Stimulated activated CD8-positive, alpha-beta memory T cell treated with anti-CD3 and anti-CD28 coated beads, Interleukin-12 subunit alpha, Interleukin-12 subunit beta, amount 100 ng/mL, for 24 hours (primary cell): ENCODE measurements around the gene CDK13.

Experiments used
- DNase-seq: peaks from one replicate; pipeline ENCODE4 v3.0.0-alpha.2; 2020; ENCODE audit errors: extremely low read depth

CDK13 gene

DNA sequence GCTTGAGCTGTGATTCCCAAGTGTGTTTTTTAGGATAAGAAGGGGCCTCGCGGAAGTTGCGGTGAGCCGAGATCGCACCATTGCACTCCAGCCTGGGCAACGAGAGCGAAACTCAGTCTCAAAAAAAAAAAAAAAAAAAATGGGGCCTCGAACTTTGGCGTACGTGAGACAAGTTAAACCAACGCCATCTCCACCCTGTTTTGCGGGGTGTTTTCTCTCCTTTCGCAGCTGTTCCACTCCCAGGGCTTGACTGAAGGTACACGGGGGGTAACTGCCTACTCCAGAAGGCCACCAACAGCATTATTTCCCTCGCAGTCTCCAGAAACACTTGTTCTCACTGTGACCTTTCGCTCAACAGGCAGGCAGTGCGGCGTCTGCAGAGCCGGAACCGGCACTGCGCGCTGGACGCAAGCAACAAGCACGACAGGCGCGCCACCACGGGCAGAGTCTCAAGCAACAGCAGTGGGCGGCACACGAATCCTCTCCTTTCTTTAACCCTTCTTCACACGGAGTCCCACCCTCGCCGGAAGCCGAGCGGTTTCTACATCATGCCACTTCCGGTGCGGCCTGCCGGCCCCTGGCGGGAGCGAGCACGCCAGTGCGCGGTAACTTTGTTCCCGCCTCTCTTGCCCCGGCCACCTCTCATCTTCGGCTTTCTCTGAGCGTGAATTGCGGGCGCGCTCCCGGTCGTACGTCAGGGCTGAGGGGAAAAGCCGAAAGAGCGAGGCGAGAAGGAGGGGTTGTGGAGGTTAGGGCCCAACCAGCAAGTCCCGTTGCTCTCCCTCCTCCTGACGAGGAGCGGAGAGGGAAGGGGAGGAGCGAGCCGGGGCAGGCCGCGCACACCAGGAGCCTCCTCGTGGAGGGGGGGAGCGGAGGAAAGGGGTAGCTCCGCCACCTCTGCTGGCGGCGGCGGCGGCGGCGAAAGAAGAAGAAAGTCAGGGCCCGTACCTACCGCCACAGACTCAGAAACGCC is 814 bp upstream of the CDK13 start:
- peak; percentile 93 for DNase-seq

DNA sequence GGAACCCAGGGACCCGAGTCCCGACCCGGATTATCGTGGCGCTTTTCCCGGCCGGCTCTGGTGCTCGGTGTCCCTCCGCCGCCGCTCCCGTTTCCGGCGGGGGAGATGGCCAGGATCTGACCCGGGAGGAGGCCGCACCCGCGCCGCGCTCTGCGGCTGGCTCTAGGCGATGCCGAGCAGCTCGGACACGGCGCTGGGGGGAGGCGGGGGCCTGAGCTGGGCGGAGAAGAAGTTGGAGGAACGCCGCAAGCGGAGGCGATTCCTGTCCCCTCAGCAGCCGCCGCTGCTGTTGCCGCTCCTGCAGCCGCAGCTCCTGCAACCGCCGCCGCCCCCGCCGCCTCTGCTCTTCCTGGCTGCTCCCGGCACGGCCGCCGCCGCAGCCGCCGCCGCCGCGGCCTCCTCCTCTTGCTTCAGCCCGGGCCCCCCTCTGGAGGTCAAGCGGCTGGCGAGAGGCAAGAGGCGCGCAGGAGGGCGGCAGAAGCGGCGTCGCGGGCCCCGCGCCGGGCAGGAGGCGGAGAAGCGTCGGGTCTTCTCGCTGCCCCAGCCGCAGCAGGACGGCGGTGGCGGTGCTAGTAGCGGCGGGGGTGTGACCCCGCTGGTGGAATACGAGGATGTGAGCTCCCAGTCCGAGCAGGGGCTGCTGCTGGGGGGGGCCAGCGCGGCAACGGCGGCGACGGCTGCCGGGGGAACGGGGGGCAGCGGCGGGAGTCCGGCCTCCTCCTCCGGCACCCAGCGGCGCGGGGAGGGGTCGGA is 593 bp downstream of the CDK13 start:
- peak; percentile 9 for DNase-seq

DNA sequence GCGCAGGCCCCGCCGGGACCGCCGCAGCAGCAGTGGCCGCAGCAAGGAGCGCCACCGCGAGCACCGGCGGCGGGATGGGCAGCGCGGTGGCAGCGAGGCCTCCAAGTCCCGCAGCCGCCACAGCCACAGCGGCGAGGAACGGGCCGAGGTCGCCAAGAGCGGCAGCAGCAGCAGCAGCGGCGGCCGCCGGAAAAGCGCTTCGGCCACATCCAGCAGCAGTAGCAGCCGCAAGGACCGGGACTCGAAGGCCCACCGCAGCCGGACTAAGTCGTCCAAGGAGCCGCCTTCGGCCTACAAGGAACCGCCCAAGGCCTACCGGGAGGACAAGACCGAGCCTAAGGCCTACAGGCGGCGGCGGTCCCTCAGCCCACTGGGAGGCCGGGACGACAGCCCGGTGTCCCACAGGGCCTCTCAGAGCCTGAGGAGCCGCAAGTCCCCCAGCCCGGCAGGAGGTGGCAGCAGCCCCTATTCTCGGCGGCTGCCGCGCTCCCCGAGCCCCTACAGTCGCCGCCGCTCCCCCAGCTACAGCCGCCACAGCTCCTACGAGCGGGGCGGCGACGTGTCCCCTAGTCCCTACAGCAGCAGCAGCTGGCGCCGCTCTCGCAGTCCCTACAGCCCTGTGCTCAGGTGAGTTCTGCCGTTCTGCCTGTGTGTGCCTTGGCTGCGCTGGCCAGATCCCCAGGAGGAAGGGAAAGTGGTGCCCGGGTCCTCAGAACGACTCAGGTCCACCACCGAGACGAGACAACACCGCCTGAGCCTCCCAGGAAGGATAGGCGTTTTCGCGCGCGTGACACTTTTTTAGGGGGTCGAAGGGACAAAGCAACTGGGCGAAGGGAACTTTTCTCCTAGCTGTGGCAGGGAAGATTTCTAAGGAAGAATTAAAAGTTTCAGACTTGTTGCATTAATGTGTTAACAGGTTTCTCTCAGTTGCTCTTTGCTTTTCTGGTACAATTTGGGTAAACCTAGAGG is 1.5 kb downstream of the CDK13 start:
- peak; percentile 31 for DNase-seq

DNA sequence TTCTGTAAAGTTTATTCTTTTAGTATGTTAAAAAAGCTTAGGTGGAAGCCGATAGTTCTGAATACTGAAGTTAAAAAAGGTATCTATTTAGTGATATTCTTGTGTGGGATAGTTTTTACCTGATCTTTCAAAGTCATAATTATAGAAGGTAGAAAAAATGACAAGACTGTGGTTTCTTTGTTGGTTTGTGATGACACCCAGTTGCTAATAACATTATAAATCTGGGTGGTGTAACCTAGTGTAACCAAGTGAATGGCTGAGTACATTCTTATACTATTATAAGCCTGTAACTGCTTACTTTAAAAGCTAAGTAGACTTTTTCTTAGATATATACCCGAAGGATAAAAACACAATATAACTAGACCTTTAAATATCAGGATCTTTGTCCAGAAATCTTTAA is 2.3 kb downstream of the CDK13 start:
- no peak for DNase-seq

DNA sequence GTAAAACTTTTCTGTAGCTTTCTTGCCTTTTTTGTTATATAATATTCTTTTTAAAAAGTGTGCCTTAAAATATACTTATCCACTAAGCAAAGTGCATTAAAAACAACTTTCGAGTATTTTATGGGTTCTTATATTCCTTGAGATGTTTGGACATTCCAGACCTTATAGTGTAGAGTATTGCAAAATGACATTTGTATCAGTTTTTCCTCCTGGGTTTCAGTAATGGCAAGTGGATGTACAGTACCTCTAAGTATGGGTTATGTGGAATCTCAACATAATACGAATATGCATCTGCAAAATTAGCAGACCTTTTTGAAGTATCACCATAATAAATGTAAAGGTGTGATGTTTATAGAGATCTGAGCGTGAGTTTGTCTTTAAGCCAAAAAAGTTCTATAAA is 2.7 kb downstream of the CDK13 start:
- no peak for DNase-seq

DNA sequence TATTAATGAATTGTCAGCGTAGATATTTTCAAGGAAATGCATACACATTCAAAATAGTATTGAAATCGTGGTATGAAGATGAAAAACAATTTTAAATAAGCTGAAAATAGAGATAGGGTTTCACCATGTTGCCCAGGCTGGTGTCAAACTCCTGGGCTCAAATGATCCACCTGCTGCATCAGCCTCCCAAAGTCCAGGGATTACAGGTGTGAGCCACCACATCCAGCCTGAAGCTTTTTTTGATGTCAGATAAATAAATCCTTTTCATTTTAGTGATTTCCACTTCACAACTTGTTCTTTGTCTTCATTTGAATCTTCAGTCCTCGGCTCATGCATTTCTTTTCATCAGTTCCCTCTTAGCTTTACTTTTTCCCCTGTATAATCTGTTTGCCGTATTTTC is 4.6 kb downstream of the CDK13 start:
- DNase-seq = no peak

DNA sequence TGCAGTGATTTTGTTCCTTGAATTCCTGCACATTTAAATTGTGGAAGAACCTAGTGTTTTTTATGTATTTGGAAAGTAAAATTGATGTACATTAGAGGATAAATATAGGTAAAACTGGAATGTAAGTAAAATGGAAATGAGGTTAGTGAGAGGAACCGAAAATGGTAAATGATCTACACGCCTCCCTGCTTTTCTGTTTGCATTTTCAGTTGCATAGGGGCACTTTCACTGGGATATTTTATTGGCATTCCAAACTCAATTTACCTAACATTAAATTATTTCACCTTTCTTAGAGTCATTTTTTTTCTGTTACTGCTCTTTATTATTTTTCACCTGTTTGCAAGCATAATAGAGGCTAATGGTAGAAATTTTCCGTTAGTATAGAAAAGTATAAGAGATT is 8.0 kb downstream of the CDK13 start:
- DNase-seq = no peak

DNA sequence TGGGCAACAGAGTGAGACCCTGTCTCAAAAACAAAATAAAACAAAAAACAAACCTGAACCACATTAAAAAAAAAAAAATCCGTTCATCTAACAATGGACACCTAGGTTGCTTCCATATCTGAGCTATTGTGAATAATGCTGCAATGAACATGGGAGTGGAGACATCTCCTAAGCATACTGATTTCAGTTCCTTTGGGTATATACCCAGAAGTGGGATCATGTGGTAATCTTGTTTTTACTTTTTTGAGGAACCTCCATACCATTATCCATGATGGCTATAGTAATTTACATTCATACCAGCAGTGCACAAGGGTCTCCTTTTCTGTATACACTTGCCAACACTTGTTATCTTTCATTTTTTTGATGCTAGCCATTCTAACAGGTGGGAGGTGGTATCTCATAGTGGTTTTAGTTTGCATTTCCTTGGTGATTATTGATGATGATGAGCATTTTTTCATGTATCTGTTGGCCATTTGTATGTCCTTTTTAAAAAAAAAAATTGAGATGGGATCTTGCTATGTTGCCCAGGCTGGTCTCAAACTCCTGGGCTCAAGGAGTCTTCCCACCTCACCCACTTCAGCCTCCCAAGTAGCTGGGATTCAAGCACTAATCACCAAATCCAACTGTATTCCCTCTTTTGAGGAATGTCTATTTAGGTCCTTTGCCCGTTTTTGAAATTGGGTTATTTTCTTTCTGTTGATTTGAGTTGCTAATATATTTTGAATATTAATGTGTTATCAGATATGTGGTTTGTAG is 17.5 kb downstream of the CDK13 start:
- DNase-seq = no peak

DNA sequence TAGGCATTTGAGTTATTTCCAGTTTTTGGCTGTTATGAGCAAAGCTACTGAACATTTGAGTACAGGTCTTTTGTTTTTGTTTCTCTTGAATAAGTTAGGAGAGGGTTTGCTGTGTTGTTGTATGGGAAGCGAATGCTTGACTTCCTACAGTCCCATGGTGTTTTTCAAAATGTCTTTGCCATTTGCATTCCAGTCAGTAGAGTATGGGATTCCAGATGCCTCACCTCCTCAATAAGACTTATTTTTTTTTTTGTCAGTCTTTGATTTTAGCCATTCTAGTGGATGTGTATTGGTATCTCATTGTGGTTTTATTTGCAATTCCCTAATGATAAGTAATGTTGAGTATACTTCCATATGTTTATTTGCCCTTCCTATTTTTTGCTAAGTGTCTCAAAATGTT is 19.4 kb downstream of the CDK13 start:
- DNase-seq = no peak

DNA sequence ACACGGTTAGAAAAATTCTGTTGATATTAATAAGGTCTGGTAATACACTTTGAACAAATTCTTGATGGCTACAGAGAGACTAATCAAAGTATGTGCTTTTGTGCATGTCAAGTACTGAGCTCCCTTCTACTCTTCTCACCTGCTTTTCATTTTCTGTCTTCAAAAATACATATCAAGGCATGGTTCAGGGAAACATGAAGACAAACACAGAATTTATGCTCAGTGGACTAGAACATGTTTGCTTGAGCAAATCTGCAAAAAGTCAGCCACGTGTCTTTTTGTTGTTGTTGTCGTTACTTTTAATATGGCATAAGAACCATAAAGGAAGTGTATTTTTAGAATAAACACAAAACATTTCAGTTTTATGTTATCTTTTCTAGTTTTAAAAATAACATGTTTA is 21.9 kb downstream of the CDK13 start:
- DNase-seq = no peak

DNA sequence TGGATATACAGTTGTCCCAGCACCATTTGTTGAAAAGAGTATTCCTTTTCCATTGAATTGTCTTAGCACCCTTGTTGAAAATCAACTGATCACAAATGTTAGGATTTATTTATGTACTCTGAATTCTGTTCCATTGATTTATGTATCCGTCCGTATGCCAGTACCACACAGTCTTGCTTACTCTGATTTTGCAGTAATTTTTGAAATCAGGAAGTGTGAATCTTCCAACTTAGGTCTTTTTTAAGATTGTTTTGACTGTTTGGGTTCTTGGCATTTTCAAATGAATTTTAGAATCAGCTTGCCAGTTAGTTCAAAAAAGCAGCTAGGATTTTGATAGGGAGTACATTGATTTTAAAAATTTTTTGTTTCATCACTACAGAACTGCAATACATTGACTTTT is 23.7 kb downstream of the CDK13 start:
- DNase-seq = no peak

DNA sequence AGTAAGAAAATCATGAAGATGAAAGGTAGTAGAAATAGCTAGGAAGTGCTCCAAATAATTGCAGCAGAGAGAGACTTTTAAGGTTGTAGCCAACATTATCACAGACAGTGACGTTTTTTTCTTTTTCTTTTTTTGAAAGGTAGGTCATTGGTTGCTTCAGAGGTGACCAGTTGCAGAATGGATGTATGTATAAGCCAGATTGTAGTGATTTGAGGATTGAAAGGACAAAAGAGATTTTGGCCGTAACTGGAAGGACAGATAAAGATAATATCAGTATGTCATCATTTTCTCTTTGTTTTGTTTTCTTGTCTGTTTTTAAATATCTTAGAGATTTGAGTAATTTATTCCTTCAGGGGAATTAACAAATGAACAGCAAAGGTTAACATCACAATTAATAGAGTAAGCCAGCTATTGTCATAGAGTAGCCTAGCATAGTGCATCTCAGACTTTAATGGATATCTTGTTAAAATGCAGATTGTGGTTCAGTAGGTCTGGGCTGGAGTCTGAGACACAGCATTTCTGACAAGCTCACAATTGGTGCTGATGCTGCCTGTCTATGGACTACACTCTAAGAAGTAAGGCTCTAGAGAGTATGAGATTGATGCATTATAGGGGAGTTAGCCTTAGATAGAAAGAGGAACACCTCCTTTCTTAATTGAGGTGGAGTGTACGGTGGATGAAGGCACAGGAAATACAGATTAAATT is 28.3 kb downstream of the CDK13 start:
- DNase-seq = no peak

DNA sequence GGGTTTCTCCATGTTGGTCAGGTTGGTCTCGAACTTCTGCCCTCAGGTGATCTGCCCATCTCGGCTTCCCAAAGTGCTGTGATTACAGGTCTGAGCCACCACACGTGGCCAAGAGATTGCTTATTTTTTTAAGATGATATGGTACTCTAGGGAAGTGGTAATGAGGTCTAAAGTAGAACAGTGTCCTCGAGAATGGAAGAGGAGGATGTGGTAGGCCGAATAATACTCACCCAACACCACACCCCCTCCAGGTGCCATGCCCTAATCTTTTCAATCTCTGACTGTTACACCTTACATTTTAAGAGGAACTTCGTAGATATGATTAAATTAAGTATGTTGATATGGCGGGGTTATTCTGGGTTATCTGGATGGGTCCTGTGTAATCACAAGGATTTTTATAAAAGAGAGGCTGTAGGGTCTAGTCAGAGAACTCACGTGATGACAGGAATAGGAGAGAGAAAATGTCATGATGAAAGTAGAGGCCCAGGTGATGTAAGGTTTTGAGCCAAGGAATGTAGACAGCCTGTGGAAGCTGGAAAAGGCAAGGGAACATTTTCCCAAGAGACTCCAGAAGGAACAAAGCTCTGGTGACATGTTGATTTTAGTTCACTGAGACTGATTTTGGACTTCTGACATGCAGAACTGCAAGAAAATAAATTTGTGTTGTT is 29.5 kb downstream of the CDK13 start:
- DNase-seq = no peak

DNA sequence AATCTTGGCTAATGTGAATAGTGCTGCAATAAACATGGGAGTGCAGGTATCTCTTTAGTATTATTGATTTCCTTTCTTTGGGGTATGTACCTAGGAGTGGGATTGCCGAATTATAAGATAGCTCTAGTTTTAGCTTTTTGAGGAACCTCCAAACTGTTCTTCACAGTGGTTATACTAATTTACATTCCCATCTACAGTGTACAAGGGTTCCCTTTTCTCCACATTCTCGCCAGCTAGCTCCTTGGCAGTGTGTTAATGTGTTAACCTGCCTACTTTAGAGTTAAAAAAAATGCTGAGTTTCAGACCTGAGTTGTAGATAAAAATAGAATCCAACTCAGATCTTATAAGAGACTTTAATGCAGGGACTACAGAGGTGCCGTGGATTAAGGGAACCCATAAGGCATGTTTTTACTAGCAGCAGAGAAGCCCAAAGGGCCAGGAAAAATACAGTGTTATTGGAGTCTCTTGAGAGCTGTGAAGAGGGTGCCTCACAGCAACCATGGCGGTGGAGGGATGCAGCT is 35.4 kb downstream of the CDK13 start:
- no peak for DNase-seq

DNA sequence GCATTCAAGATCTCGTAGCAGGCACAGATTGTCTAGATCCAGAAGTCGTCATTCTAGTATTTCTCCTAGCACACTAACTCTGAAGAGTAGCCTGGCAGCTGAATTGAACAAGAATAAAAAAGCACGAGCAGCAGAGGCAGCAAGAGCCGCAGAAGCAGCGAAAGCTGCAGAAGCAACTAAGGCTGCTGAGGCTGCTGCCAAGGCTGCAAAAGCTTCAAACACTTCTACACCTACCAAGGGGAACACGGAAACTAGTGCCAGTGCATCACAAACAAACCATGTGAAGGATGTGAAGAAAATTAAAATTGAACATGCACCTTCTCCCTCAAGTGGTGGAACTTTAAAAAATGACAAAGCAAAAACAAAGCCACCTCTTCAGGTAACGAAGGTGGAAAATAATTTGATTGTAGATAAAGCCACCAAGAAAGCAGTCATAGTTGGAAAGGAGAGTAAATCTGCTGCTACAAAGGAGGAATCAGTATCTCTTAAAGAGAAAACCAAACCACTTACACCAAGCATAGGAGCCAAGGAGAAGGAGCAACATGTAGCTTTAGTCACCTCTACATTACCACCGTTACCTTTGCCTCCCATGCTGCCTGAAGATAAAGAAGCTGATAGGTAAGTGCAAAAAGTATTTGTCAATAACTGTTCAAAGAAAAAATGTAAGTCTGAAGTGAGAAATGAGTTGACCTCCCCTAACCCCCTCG is 37.7 kb downstream of the CDK13 start:
- no peak for DNase-seq

DNA sequence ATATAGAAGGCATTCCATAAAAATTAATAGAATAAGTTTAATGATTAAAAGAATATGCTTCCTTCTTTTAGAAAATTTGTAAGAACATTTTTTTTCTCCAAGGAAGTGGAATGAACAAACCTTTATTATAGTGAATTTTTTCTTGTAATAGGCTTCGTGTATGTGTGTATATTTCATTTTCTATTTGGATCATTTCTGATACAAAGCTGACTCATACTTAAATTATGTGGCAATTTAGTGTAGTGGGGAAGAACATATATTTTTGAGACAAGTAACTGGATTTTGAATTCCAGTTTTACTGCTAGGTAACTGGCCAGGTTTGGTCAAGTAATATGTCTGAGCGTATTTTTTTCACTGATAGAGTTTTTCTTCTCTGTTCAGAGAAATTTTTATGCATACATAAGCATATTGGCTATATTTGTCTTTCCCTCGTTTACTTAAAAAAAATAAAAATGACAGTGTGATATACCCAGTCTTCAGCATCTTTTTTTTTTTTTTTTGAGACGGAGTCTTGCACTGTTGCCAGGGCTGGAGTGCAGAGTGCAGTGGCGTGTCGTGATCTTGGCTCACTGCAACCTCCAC is 50.8 kb downstream of the CDK13 start:
- no peak for DNase-seq

DNA sequence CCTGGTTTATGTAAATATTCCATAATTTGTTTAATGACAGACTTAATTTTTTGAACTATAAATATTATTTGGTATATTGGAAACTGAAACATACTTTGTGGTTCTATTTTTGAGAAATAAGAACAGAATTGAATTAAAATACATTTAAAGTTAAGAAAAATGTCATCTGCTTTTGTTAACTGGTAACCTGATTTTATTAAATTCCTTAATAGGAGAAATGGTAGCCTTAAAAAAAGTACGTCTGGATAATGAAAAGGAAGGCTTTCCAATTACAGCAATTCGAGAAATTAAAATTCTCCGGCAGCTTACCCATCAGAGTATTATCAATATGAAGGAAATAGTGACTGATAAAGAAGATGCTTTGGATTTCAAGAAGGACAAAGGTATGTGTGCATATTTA is 51.6 kb downstream of the CDK13 start:
- no peak for DNase-seq

DNA sequence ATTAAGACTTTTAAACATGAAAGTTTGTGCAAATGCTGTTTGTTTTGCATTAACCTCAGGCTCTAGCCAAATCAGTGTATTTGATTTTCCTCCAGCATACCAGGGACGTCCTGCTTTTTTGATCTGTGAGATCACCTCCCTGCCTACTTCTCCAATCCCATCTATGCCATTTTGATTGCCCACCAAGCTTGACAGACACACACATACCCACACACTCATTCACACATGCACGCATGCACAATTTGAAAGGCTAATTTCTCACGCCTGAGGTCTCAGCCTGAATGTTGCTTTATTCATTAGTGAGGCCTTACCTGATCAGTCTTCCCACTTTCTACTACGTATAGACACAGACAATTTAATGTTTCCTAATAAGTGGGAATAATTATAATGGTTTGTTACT is 53.5 kb downstream of the CDK13 start:
- DNase-seq = no peak
